ENCODE results near the gene TBX19. TPM values are rescaled to one million over a fixed set of nuclear protein-coding genes. Genes with fewer than 3 reads are reported as not detected.
A peak's percentile ranks its signal among the peaks of the same experiment; 100 is the strongest.

The TBX19 gene
- total and polyA plus RNA-seq, 2 donors: 1.1 to 1.8 TPM

DNA sequence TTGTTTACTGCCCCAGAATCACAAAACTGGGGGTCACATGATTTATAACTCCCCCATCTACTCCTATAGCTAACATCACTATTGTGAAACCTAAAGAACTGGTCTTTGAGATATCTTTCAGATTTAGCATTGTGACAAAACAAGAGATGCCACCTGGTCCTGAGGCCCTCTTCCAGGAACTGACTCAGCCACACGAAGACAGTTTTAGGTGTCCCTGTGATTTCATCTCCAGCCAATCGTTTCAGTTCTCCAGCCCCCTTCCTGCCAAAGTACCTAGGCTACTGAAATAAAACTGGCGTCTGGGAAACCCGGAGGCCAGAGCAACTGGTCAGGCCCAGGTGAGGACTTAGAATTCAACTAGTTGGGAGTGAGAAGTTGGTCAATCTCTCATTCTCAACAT lies 36.6 kb downstream of the TBX19 start:
- WGBS: 92% methylated on average over 4 of the region's 4 CpGs
- no peak overlapping the region for H3K27ac ChIP-seq (ENCODE audit: low read depth)
- H3K36me3 ChIP-seq (ENCODE audit: insufficient read depth): no peaks in the 10 kb centered on the region
- no peak overlapping the region for H3K4me3 ChIP-seq (ENCODE audit: low read depth, low read length)
- no peaks in the 10 kb centered on the region for H3K4me1 ChIP-seq (ENCODE audit: insufficient read depth)
- no peak for DNase-seq (ENCODE audit: extremely low spot score)

DNA sequence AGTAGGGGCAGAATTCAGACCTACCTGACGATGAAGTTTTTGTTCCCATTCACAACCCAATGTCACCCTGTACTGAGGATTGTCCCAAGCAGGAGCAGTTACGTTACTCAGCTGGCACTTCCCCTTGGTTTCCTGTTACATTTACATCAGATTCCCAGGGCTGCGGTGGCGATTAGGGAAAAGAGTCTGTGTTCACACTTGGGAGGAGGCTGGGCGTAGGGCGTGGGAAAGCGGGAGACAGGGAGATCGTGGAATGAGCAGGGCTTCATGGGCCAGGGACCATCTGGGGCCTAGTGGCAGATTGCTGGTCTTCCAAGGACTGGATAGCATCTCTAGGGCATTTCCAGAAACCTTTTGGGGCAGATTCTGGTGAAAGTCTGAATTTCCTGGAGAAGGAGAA lies 39.0 kb downstream of the TBX19 start:
- no peak overlapping the region for H3K27ac ChIP-seq (ENCODE audit: low read depth)
- 88% methylated on average over 8 of the region's 8 CpGs for WGBS
- no peaks in the 10 kb centered on the region for H3K4me1 ChIP-seq (ENCODE audit: insufficient read depth)
- H3K4me3 ChIP-seq (ENCODE audit: low read depth, low read length): no peak overlapping the region
- no peaks in the 10 kb centered on the region for H3K36me3 ChIP-seq (ENCODE audit: insufficient read depth)
- DNase-seq (ENCODE audit: extremely low spot score): no peak

DNA sequence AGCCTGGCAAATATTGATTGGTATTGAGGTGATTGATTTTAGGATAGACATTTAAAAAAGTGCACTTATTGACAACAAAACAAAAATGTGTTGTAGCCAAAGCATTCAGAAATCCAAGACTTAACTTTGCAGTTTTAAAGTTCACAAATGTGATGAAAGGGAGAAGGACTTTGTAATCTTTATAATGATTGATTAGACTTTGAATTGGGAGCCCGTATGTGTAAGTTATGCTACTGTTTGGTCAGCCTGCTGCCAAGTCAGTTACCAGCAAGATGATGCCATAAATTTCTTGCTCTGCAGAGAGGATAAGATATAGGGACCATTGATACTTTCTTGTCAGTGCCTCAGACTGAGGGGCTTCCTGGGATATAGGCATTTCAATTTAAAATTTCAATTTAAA lies 39.5 kb downstream of the TBX19 start:
- Histone ChIP-seq H3K4me3 (ENCODE audit: low read depth, low read length) (no peak overlapping the region), H3K36me3 (ENCODE audit: insufficient read depth) (no peaks in the 10 kb centered on the region), H3K4me1 (ENCODE audit: insufficient read depth) (no peaks in the 10 kb centered on the region), H3K27ac (ENCODE audit: low read depth) (no peak overlapping the region)
- 66% methylated on average over 1 of the region's 1 CpG for WGBS
- DNase-seq (ENCODE audit: extremely low spot score): no peak

DNA sequence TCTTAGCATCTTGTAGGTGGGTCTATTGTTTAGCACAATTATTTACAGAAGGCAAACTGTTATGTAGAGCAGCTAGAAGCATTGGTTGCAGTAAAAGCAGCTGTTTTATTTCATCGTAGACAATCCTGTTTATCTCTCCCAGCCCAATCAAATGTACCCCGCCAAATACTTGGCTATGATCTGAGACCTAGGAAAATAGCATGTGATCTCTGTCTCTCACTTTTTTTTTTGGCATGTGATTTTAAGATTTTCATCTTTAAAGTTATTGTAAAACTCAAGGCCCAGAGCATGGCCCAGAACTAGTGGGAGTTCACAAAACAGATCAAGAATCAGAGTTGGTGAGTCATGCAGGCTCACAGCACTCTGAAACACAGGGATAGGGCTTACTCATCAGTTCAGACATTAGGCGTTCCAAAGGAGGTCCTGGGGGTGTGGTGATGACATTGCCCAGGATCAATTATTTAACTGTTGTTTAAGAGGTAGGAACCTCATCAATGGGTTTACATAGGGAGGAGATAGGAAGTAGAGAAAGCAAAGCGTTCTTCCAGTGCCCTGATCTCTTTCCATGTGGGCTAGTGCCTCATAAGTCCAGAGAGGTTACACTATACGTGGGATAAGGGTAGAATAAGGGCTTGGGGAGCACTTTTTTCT lies 40.2 kb downstream of the TBX19 start:
- DNase-seq (ENCODE audit: extremely low spot score): peak; percentile 59
- Histone ChIP-seq H3K27ac (ENCODE audit: low read depth) (peak overlapping the region; percentile 70), H3K4me1 (ENCODE audit: insufficient read depth) (no peaks in the 10 kb centered on the region), H3K4me3 (ENCODE audit: low read depth, low read length) (no peak overlapping the region), H3K36me3 (ENCODE audit: insufficient read depth) (no peaks in the 10 kb centered on the region)
- 26% methylated on average over 5 of the region's 5 CpGs for WGBS

DNA sequence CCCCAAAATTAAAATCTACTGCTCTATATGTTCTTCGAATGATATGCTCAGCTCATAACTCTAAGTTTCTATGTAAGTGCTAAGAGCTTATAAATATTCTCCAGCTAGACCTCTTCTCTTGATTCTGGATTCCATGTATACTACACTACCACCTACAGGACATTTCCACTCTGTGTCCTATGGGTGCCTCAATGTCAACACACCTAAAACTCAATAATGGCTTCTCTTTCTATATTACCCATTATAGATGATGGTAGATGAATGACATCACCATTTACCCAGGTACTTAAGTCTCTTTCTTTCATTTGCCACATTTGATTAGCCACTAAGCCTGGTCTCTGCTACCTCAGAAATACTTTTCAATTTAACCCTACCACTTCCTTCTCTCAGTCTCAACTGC lies 41.3 kb downstream of the TBX19 start:
- Histone ChIP-seq H3K4me1 (ENCODE audit: insufficient read depth) (no peaks in the 10 kb centered on the region), H3K27ac (ENCODE audit: low read depth) (no peak overlapping the region), H3K4me3 (ENCODE audit: low read depth, low read length) (no peak overlapping the region), H3K36me3 (ENCODE audit: insufficient read depth) (no peaks in the 10 kb centered on the region)
- DNase-seq (ENCODE audit: extremely low spot score): no peak
- 0% methylated on average over 1 of the region's 1 CpG for WGBS

DNA sequence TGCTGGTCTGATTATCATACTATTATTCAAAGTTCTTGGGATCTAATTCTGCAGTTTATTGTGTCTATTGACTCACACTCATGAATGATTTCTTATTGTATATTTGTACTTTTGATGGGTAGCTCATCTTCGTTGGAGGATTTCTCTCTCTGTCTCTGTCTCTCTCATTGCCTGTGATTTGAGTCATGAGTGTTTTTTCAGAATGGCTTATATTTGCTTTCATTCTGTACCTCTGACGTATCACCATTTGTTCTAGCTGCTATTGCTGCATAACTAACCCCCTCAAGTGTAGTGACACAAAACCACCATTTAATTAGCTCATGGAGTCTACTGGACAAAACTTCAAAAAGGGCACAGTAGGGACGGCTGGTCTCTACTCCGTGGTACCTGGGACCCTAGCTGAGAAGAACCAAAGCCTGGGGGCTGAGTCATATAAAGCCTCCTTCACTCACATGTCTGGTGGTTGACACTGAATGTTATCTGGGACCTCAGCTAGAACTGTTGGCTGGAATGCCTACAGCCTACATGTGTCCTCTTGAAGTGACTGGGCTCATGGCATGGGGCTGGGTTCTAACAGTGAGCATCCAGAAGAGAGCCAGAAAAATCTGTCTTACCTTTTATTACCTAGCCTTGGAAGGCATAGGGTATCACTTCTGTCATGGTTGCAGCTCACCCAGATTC lies 44.2 kb downstream of the TBX19 start:
- no peaks in the 10 kb centered on the region for H3K36me3 ChIP-seq (ENCODE audit: insufficient read depth)
- H3K4me3 ChIP-seq (ENCODE audit: low read depth, low read length): no peak overlapping the region
- whole genome bisulfite sequencing: 95% methylated on average over 4 of the region's 4 CpGs
- no peak for DNase-seq (ENCODE audit: extremely low spot score)
- no peak overlapping the region for H3K27ac ChIP-seq (ENCODE audit: low read depth)
- no peaks in the 10 kb centered on the region for H3K4me1 ChIP-seq (ENCODE audit: insufficient read depth)

DNA sequence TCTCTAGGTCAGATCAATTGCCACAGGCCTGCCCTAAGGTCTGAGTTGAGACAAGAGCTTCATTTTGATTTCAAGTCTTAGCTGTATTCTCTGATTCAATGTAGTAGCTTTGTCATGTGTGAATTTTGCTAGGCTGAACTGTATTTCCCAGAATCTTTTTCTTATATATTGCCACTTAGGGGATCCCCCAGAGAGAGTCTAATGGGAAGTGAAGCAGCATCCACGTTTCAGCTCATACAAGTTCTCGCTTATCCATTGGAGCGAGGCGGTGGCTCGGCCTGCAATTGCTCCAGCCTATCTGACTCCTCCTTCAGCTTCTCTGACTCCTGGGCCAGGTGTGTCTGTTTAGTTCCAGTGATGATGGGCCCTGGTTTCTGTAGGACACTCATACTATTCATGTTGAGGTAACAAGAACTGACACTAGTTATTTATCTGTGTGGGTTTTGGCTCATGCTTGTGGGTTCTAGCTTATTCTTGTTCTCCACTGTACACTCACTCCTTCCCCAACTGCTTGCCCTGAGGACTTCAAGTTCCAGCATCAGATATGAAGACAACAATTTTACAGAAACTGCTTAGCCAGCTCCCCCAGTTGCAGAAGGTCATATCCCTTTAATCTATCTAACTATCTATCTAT lies 48.2 kb downstream of the TBX19 start:
- 91% methylated on average over 5 of the region's 5 CpGs for WGBS

DNA sequence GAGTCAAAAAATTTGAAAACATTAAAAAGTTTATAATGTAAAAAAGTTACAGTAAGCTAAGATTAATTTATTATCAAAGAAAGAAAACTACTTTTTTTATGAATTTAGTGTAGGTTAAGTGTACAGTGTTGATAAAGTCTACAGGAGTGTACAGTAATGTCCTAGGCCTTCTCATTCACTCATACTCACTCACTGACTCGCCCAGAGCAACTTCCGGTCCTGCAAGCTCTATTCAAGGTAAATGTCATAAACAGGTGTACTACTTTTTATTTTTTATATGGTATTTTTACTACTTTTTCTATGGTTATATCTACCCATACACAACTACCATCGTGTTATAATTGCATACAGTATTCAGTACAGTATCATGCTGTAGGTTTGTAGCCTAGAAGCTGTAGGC lies 49.6 kb downstream of the TBX19 start:
- Histone ChIP-seq H3K27ac (ENCODE audit: low read depth) (no peak overlapping the region), H3K4me3 (ENCODE audit: low read depth, low read length) (no peak overlapping the region), H3K4me1 (ENCODE audit: insufficient read depth) (no peaks in the 10 kb centered on the region), H3K36me3 (ENCODE audit: insufficient read depth) (no peaks in the 10 kb centered on the region)
- WGBS: 94% methylated on average over 3 of the region's 3 CpGs
- no peak for DNase-seq (ENCODE audit: extremely low spot score)

More for the DNA sequence above, 48.2 kb downstream of the TBX19 start:
- H3K4me1 ChIP-seq (ENCODE audit: insufficient read depth): no peaks in the 10 kb centered on the region
- no peaks in the 10 kb centered on the region for H3K36me3 ChIP-seq (ENCODE audit: insufficient read depth)
- no peak overlapping the region for H3K4me3 ChIP-seq (ENCODE audit: low read depth, low read length)
- no peak overlapping the region for H3K27ac ChIP-seq (ENCODE audit: low read depth)
- no peak for DNase-seq (ENCODE audit: extremely low spot score)

DNA sequence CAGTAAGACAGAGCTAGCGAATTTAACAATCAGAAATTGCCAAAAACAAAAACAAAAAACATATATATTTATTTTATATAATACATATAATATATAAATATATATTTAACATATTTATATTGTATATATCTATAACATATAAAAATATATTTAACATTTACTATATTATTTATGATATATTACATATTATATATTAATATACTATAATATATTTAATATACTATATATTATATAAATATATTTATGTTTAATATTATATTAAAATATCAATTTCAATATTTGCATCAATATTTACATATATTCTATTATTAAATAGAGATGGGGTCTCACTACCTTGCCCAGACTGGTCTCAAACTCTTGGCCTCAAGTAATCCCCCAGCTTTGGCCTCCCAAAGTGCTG lies 50.9 kb downstream of the TBX19 start:
- no peaks in the 10 kb centered on the region for H3K4me1 ChIP-seq (ENCODE audit: insufficient read depth)
- H3K36me3 ChIP-seq (ENCODE audit: insufficient read depth): no peaks in the 10 kb centered on the region
- H3K27ac ChIP-seq (ENCODE audit: low read depth): no peak overlapping the region
- WGBS: 90% methylated on average over 1 of the region's 1 CpG
- no peak overlapping the region for H3K4me3 ChIP-seq (ENCODE audit: low read depth, low read length)
- DNase-seq (ENCODE audit: extremely low spot score): no peak

DNA sequence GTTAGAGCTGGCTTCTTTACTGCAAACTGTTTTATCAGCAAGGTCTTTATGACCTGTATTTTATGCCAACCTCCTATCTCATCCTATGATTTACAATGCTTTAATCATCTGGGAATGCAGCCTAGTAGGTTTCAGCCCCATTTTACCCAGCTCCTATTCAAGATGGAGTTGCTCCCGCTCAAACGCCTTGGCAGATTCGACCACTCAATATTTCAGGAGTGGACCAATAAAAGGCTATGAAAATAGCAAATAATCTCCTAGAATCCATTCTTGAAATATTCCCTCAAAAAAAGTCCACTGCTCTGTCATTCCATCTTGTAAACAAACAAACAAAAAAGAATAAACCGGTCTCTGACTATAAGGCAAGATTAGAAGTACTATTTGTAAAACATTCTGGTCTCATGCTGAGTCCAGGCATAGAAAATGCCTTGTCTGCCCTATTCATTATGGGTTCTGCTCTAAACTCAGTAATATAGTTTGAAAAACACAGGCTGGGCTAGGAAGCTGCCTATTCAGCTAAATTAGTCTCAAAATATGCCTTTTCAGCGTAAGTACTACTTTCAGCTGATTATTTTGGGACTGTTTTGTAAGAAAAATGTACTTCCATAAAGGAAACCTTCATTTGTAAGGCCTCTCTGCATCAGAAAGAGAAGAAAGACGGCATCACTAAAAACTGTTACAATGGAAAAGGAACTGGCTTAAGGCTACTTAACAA lies 53.0 kb downstream of the TBX19 start:
- DNase-seq (ENCODE audit: extremely low spot score): no peak
- Histone ChIP-seq H3K4me1 (ENCODE audit: insufficient read depth) (no peaks in the 10 kb centered on the region), H3K36me3 (ENCODE audit: insufficient read depth) (no peaks in the 10 kb centered on the region), H3K4me3 (ENCODE audit: low read depth, low read length) (no peak overlapping the region), H3K27ac (ENCODE audit: low read depth) (no peak overlapping the region)
- 71% methylated on average over 6 of the region's 6 CpGs for WGBS

DNA sequence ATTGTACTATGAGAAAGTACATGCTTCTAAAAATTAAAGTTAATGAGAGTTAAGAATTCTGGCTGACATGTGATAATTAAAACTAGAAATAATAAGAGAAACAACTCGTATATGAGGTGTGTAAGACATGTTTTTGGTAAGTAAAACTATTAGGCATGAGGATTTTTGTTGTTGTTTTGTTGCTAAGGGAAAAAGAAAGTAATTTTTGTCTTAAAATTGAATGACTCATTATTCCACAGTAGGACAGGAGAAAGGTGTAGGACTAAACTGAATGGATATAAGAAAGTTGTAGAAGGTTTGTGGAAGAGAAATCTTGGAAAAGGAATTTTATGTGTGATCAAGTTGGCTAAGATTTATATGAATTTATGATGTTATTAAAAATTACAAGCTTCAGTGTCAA lies 54.8 kb downstream of the TBX19 start:
- DNase-seq (ENCODE audit: extremely low spot score): no peak
- H3K4me1 ChIP-seq (ENCODE audit: insufficient read depth): no peaks in the 10 kb centered on the region
- no peaks in the 10 kb centered on the region for H3K36me3 ChIP-seq (ENCODE audit: insufficient read depth)
- 62% methylated on average over 1 of the region's 1 CpG for WGBS
- no peak overlapping the region for H3K4me3 ChIP-seq (ENCODE audit: low read depth, low read length)
- no peak overlapping the region for H3K27ac ChIP-seq (ENCODE audit: low read depth)

DNA sequence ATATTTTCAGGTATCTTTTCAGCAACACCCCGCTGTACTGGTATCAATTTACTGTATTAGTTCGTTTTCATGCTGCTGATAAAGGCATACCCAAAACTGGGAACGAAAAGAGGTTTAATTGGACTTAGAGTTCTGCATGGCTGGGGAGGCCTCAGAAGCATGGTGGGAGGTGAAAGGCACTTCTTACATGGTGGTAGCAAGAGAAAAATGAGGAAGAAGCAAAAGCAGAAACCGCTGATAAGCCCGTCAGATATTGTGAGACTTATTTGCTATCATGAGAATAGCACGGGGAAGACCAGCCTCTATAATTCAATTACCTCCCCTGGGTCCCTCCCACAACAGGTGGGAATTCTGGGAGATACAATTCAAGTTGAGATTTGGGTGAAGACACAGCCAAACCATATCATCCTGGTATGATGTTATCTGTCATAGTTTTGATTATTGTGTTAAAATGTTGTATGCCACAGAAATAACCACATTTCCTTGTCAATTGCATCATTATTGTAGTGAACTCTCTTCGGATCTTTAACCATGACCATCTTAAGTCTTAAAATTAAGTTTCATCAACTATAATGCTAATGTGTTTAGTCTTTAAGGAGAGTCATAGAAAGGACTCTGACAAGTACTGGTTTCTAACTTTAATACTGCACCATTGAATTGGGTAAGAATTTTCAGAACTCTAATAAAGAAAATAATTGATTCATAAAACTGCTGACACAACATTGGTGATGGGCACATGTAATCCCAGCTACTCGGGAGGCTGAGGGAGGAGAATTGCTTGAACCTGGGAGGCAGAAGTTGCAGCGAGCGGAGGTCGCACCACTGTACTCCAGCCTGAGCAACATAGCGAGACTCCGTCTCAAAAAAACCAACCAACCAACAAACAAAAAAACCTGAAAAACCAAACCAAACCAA lies 58.2 kb downstream of the TBX19 start:
- no peak for DNase-seq (ENCODE audit: extremely low spot score)
- Histone ChIP-seq H3K4me1 (ENCODE audit: insufficient read depth) (no peaks in the 10 kb centered on the region), H3K4me3 (ENCODE audit: low read depth, low read length) (no peak overlapping the region), H3K27ac (ENCODE audit: low read depth) (no peak overlapping the region), H3K36me3 (ENCODE audit: insufficient read depth) (no peaks in the 10 kb centered on the region)
- WGBS: 93% methylated on average over 13 of the region's 13 CpGs

Data from urinary bladder (tissue), 4 donors.